ENCODE data around the gene DEXI. TPM values are rescaled to one million over a fixed set of nuclear protein-coding genes. Genes with fewer than 3 reads are reported as not detected.

DEXI gene
- total and polyA plus RNA-seq, 2 of the 13 experiments (the other 11 are each of a cell fraction or from before 2014, with no cell fraction given) = 51.5 to 70.4 TPM

DNA sequence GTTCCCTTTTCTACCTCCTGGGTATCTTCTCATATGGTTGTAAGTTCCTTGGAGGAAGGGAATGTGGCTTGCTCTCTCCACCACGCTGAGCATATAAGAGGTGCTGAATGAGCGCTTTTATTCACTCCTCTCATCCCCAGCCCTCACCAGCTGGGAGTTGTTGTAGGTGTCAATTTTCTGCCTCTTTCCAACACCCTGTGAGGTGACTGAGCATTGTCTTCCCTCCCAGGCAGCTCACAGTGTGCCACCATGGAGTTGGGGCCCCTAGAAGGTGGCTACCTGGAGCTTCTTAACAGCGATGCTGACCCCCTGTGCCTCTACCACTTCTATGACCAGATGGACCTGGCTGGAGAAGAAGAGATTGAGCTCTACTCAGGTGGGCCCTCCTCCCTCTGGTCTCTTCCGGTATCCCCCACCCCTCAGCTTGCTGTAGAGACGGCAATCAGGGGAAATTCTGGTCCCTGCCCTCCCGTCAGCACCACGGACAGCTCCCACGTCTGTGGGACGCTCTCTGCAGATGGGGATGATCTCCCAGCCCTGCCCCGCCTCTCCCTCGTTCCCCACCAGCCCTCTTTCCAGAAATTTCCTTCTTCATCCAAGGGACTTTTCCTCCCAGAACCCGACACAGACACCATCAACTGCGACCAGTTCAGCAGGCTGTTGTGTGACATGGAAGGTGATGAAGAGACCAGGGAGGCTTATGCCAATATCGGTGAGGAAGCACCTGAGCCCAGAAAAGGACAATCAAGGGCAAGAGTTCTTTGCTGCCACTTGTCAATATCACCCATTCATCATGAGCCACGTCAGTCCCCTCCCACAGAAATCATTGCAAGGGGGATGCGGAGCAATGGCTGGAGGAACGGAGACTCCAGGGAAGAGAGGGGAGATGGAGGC, 47.0 kb downstream of the DEXI start (continued):
- TF ChIP-seq ZNF550 (CRISPR knock-in tag; IDR thresholded peaks at IDR 0.05; ENCODE audit: borderline replicate concordance) (no peak), ARNT (IDR thresholded peaks at IDR 0.05) (no peak), STAG1 (CRISPR knock-in tag; IDR thresholded peaks at IDR 0.05) (no peak), REXO4 (CRISPR knock-in tag; IDR thresholded peaks at IDR 0.05; ENCODE audit: borderline replicate concordance) (no peak), ZNF501 (CRISPR knock-in tag; IDR thresholded peaks at IDR 0.05) (no peak), NFE2L2 (IDR thresholded peaks at IDR 0.05; ENCODE audit: low read length) (no peak), TAF15 (IDR thresholded peaks at IDR 0.05; ENCODE audit: low read depth, low read length, poor library complexity, severe bottlenecking) (no peak), THYN1 (CRISPR knock-in tag; IDR thresholded peaks at IDR 0.05; ENCODE audit: borderline replicate concordance, low read depth) (no peak), TBX2 (CRISPR knock-in tag; IDR thresholded peaks at IDR 0.05; ENCODE audit: borderline replicate concordance) (peak; percentile 82), MAF1 (CRISPR knock-in tag; IDR thresholded peaks at IDR 0.05; ENCODE audit: borderline replicate concordance) (no peak; the same call in 1 of the 2 replicates), MED13 (CRISPR knock-in tag; IDR thresholded peaks at IDR 0.05) (peak; percentile 84), SIX1 (CRISPR knock-in tag; IDR thresholded peaks at IDR 0.05; ENCODE audit: borderline replicate concordance) (no peak), SUZ12 (IDR thresholded peaks at IDR 0.05; ENCODE audit: low read depth, low read length) (no peak), ZNF329 (CRISPR knock-in tag; IDR thresholded peaks at IDR 0.05; ENCODE audit: low read depth) (peak; percentile 85), SP4 (CRISPR knock-in tag; IDR thresholded peaks at IDR 0.05) (peak; percentile 55; the same call in 1 of the 2 replicates), CHD2 (IDR thresholded peaks at IDR 0.05; ENCODE audit: low read depth, low read length) (no peak), KLF6 (CRISPR knock-in tag; IDR thresholded peaks at IDR 0.05) (peak; percentile 96), ZNF383 (CRISPR knock-in tag; IDR thresholded peaks at IDR 0.05; ENCODE audit: borderline replicate concordance) (no peak), ZNF451 (CRISPR knock-in tag; IDR thresholded peaks at IDR 0.05) (peak; percentile 67; the same call in 1 of the 2 replicates), ZBTB1 (CRISPR knock-in tag; IDR thresholded peaks at IDR 0.05; ENCODE audit: borderline replicate concordance) (peak; percentile 80; the same call in 1 of the 2 replicates), ZBTB7B (CRISPR knock-in tag; IDR thresholded peaks at IDR 0.05) (no peak; the same call in 1 of the 2 replicates)
- TF ChIP-seq, protein P1, sequence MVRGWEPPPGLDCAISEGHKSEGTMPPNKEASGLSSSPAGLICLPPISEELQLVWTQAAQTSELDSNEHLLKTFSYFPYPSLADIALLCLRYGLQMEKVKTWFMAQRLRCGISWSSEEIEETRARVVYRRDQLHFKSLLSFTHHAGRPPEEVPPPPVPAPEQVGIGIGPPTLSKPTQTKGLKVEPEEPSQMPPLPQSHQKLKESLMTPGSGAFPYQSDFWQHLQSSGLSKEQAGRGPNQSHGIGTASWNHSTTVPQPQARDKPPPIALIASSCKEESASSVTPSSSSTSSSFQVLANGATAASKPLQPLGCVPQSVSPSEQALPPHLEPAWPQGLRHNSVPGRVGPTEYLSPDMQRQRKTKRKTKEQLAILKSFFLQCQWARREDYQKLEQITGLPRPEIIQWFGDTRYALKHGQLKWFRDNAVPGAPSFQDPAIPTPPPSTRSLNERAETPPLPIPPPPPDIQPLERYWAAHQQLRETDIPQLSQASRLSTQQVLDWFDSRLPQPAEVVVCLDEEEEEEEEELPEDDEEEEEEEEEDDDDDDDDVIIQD (CRISPR knock-in tag; IDR thresholded peaks at IDR 0.05; ENCODE audit: low read depth) = peak; percentile 68; the same call in 1 of the 2 replicates
- TF ChIP-seq, protein P2, sequence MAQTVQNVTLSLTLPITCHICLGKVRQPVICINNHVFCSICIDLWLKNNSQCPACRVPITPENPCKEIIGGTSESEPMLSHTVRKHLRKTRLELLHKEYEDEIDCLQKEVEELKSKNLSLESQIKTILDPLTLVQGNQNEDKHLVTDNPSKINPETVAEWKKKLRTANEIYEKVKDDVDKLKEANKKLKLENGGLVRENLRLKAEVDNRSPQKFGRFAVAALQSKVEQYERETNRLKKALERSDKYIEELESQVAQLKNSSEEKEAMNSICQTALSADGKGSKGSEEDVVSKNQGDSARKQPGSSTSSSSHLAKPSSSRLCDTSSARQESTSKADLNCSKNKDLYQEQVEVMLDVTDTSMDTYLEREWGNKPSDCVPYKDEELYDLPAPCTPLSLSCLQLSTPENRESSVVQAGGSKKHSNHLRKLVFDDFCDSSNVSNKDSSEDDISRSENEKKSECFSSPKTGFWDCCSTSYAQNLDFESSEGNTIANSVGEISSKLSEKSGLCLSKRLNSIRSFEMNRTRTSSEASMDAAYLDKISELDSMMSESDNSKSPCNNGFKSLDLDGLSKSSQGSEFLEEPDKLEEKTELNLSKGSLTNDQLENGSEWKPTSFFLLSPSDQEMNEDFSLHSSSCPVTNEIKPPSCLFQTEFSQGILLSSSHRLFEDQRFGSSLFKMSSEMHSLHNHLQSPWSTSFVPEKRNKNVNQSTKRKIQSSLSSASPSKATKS (CRISPR knock-in tag; IDR thresholded peaks at IDR 0.05) = peak; percentile 73; the same call in 1 of the 2 replicates
- TF ChIP-seq, protein P3, sequence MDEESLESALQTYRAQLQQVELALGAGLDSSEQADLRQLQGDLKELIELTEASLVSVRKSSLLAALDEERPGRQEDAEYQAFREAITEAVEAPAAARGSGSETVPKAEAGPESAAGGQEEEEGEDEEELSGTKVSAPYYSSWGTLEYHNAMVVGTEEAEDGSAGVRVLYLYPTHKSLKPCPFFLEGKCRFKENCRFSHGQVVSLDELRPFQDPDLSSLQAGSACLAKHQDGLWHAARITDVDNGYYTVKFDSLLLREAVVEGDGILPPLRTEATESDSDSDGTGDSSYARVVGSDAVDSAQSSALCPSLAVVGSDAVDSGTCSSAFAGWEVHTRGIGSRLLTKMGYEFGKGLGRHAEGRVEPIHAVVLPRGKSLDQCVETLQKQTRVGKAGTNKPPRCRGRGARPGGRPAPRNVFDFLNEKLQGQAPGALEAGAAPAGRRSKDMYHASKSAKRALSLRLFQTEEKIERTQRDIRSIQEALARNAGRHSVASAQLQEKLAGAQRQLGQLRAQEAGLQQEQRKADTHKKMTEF (CRISPR knock-in tag; IDR thresholded peaks at IDR 0.05) = no peak
